ENCODE measurements around the gene HOPX. TPM values are rescaled to one million over a fixed set of nuclear protein-coding genes. Genes with fewer than 3 reads are reported as not detected.

Gene HOPX
- total RNA-seq, 1 donor from 2014 or later: 0.55 TPM

DNA sequence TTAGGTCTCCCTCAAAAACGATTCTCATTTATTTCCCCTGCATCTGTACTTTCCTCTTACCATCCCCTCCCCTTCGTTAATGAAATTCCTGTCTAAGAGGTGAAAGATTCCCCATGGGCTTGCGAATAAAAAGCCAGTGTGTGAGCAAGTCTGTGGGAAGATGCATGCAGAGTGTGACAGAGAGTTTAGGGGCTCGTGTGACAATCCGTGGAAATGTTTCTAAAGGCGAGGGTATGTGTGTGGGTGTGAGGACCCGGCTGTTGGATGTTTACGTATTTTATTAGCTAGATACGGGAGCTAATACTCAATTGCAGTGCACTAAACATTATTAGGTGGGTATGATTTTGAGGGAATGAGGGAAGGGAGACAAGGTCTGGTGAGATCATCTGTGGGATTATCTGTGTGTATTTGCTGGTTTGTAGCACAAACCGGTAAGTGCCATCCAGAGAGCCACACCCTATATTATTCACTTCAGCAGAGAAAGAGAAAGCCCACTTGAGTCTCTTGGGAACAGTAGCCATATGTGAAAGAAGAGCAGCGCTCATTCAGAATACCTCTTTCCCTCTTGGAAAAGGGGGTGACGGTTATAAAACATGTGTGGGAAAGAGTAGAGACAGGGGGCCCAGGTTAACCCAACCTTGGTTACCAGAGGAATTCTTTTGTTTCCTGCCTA, 893 bp upstream of the HOPX start:
- peaks cover 34% of the 10 kb centered on the region for H3K27me3 Mint-ChIP-seq
- no peak for DNase-seq (ENCODE audit: low spot score, unreplicated experiment)
- H3K36me3 Mint-ChIP-seq (ENCODE audit: insufficient read depth): no peaks in the 10 kb centered on the region
- H3K27ac Mint-ChIP-seq: peak overlapping the region; percentile 76
- TF ChIP-seq, protein P1, sequence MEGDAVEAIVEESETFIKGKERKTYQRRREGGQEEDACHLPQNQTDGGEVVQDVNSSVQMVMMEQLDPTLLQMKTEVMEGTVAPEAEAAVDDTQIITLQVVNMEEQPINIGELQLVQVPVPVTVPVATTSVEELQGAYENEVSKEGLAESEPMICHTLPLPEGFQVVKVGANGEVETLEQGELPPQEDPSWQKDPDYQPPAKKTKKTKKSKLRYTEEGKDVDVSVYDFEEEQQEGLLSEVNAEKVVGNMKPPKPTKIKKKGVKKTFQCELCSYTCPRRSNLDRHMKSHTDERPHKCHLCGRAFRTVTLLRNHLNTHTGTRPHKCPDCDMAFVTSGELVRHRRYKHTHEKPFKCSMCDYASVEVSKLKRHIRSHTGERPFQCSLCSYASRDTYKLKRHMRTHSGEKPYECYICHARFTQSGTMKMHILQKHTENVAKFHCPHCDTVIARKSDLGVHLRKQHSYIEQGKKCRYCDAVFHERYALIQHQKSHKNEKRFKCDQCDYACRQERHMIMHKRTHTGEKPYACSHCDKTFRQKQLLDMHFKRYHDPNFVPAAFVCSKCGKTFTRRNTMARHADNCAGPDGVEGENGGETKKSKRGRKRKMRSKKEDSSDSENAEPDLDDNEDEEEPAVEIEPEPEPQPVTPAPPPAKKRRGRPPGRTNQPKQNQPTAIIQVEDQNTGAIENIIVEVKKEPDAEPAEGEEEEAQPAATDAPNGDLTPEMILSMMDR (IDR thresholded peaks at IDR 0.05; ENCODE audit: unreplicated experiment): no peak
- H3K9me3 Mint-ChIP-seq (ENCODE audit: low read depth): no peaks in the 10 kb centered on the region
- no peak overlapping the region for H3K4me3 Mint-ChIP-seq (ENCODE audit: low read depth)
- peaks cover 25% of the 10 kb centered on the region for H3K4me1 Mint-ChIP-seq (ENCODE audit: low read depth)

DNA sequence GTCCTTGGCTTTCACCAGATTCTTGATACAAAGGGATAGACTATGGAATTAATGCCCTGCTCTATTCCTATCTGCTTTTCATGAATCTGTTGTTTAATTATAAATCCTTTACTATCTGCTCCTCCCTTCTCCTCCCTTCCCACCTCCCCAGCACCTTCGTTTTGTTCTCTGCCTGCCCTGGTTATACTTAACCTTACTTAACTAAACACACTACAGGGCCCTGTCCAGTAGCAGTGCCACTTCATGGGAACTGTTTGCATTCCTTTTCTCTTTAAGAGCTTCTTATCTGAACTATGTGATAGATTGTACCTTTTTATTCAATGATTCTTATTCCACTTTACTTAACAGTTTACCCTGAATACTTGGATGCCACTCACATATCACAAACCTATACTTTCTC, 830 bp downstream of the HOPX start:
- H3K27me3 Mint-ChIP-seq: peaks cover 34% of the 10 kb centered on the region
- no peaks in the 10 kb centered on the region for H3K9me3 Mint-ChIP-seq (ENCODE audit: low read depth)
- H3K4me3 Mint-ChIP-seq (ENCODE audit: low read depth): peak overlapping the region; percentile 17
- H3K36me3 Mint-ChIP-seq (ENCODE audit: insufficient read depth): no peaks in the 10 kb centered on the region
- DNase-seq (ENCODE audit: low spot score, unreplicated experiment): no peak
- TF ChIP-seq, protein P1 (IDR thresholded peaks at IDR 0.05; ENCODE audit: unreplicated experiment): no peak
- H3K27ac Mint-ChIP-seq: peak overlapping the region; percentile 74
- peaks cover 25% of the 10 kb centered on the region for H3K4me1 Mint-ChIP-seq (ENCODE audit: low read depth)

DNA sequence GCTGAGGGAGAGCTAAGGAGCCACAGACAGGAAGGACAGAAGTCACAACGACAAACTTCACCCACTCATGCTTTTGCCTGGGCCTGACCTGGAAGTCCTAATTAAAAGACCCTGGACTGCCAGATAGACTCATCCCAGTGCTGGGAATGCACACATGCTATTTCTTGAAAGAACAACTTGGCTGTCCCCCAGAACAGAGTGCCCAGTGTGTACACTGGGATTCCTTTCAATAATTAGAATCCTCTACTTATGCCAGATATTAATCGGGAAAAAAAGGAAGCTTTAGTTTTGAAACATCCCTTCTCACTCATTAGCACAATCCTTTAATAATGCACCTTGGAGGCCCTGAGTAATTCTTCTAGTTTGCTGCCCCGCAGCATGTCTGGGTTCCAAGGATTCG, 3.4 kb downstream of the HOPX start:
- Mint-ChIP-seq H3K27me3 (peaks cover 18% of the 10 kb centered on the region), H3K27ac (no peak overlapping the region), H3K4me1 (ENCODE audit: low read depth) (peaks cover 25% of the 10 kb centered on the region), H3K36me3 (ENCODE audit: insufficient read depth) (no peaks in the 10 kb centered on the region), H3K4me3 (ENCODE audit: low read depth) (no peak overlapping the region), H3K9me3 (ENCODE audit: low read depth) (no peaks in the 10 kb centered on the region)
- TF ChIP-seq, protein P1 (IDR thresholded peaks at IDR 0.05; ENCODE audit: unreplicated experiment): no peak
- DNase-seq (ENCODE audit: low spot score, unreplicated experiment): no peak

DNA sequence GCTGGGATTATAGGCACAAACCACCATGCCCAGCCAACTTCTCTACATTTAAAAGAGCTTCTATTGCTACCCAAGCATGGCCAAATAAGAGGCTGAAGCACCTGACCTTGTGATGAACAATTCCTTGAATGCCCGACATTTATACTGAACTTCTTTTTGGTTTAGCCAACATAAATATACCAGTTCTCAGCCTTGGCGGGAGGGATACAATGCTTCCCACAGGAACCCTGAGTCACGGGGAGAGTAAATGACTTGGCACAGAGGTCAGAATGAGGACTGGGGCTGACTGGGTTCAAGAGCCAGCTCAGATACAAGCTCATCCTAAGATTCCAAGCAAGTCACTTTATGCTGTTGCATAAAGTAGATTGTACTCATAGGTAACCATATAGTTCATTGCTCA, 6.1 kb downstream of the HOPX start:
- TF ChIP-seq, protein P1 (IDR thresholded peaks at IDR 0.05; ENCODE audit: unreplicated experiment): no peak
- H3K27me3 Mint-ChIP-seq: peaks cover 8% of the 10 kb centered on the region
- DNase-seq (ENCODE audit: low spot score, unreplicated experiment): no peak

DNA sequence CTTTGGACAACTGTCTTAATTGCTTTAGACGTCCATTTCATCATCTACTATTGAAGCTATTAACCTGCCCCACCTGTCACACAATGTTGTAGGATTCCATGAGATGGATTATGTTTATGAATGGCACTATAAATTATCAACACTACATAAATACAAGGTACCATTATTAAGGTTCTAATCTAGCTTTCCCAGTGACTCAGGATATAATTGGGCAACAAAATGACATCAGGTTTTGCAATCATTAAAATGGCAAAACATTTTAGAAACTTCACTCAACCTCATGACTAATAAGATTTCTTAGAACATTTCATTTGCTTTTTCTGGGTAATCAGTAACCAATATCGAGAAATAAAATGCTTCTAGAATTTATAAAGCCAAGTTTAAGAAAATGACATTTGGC, 9.2 kb downstream of the HOPX start:
- H3K9me3 Mint-ChIP-seq (ENCODE audit: low read depth): peaks cover 2% of the 10 kb centered on the region
- peaks cover 14% of the 10 kb centered on the region for H3K27me3 Mint-ChIP-seq
- H3K4me1 Mint-ChIP-seq (ENCODE audit: low read depth): no peaks in the 10 kb centered on the region
- no peak for DNase-seq (ENCODE audit: low spot score, unreplicated experiment)
- no peak overlapping the region for H3K27ac Mint-ChIP-seq
- TF ChIP-seq, protein P1 (IDR thresholded peaks at IDR 0.05; ENCODE audit: unreplicated experiment): no peak
- no peak overlapping the region for H3K4me3 Mint-ChIP-seq (ENCODE audit: low read depth)
- H3K36me3 Mint-ChIP-seq (ENCODE audit: insufficient read depth): no peaks in the 10 kb centered on the region

More for the DNA sequence above, 6.1 kb downstream of the HOPX start:
- H3K4me1 Mint-ChIP-seq (ENCODE audit: low read depth): peaks cover 4% of the 10 kb centered on the region
- H3K36me3 Mint-ChIP-seq (ENCODE audit: insufficient read depth): no peaks in the 10 kb centered on the region
- no peaks in the 10 kb centered on the region for H3K9me3 Mint-ChIP-seq (ENCODE audit: low read depth)
- H3K27ac Mint-ChIP-seq: peak overlapping the region; percentile 62
- H3K4me3 Mint-ChIP-seq (ENCODE audit: low read depth): no peak overlapping the region

All from progenitor cell of endocrine pancreas (in vitro differentiated cells).